H1 (cell line): Measurements from ENCODE around the gene TNFRSF14. TPM values are rescaled to one million over a fixed set of nuclear protein-coding genes. Genes with fewer than 3 reads are reported as not detected.

ENCODE experiments used
- CTCF ChIA-PET: fragments of 300-600 bp; sonication (Branson Sonifier 250); formaldehyde crosslinking; loops from one replicate; lab custom pipeline; 2021; ENCODE audit not compliant: partially characterized antibody; lab: Charles Lee
- POLR2A ChIA-PET: fragments of 300-600 bp; sonication (Branson Sonifier 250); formaldehyde crosslinking; loops from one replicate; lab custom pipeline; 2021; ENCODE audit warnings: inconsistent platforms; ENCODE audit not compliant: partially characterized antibody; lab: Charles Lee
- DNase-seq, 2 experiments: peaks; one replicate each; pipeline versions ENCODE4 v3.0.0 to v3.0.0-alpha.2; 2010 to 2022; ENCODE audit warnings: low spot score in 2 of 2, low read depth in 1 of 2, mixed read lengths in 1 of 2
- FAIRE-seq: peaks from 2 replicates; lab custom pipeline; 2011; peaks lifted over from hg19 to GRCh38; lab: Jason Lieb, UNC
- H2AFZ ChIP-seq: 2 replicates; pipeline ENCODE4 v1.8.1; 2012; ENCODE audit warnings: low read length, inconsistent platforms
- H2AK5ac ChIP-seq: 2 replicates; pipeline ENCODE4 v1.6.1; 2013; ENCODE audit warnings: low read depth, low read length
- H2BK120ac ChIP-seq: replicated peaks from 2 replicates; pipeline ENCODE3; 2013; ENCODE audit warnings: low read depth, low read length, inconsistent platforms
- H2BK12ac ChIP-seq: 2 replicates; pipeline ENCODE4 v1.6.1; 2013; ENCODE audit warnings: low read depth, low read length
- H2BK15ac ChIP-seq: 2 replicates; pipeline ENCODE4 v1.6.1; 2013; ENCODE audit warnings: low read length
- H2BK20ac ChIP-seq: 2 replicates; pipeline ENCODE4 v1.6.1; 2013; ENCODE audit warnings: low read length
- H2BK5ac ChIP-seq: 2 replicates; pipeline ENCODE4 v1.6.1; 2013; ENCODE audit warnings: low read depth, low read length
- H3K14ac ChIP-seq: 2 replicates; pipeline ENCODE4 v1.6.1; 2013; ENCODE audit warnings: inconsistent platforms; ENCODE audit not compliant: insufficient read length
- H3K18ac ChIP-seq: 2 replicates; pipeline ENCODE4 v1.6.1; 2013; ENCODE audit warnings: low read length; ENCODE audit errors: extremely low read depth
- H3K23ac ChIP-seq: 2 replicates; pipeline ENCODE4 v1.6.1; 2013; ENCODE audit warnings: inconsistent platforms; ENCODE audit not compliant: insufficient read length
- H3K23me2 ChIP-seq: 2 replicates; pipeline ENCODE4 v1.6.1; 2013; ENCODE audit warnings: low read depth, low read length
- H3K27ac ChIP-seq: 2 replicates; pipeline ENCODE4 v1.6.1; 2011; ENCODE audit warnings: low read depth, low read length, inconsistent platforms
- H3K27me3 ChIP-seq, 4 experiments: replicated peaks in 1 of 4; 1 replicate in 1 of 4; 2 replicates in 3 of 4; pipeline versions ENCODE4 v1.6.1 to v1.8.1; 2011 to 2013; ENCODE audit warnings: low read length in 3 of 4, mild to moderate bottlenecking in 3 of 4, inconsistent platforms in 2 of 4, mixed read lengths in 2 of 4, moderate library complexity in 1 of 4; ENCODE audit not compliant: control insufficient read depth in 3 of 4, insufficient read depth in 3 of 4; ENCODE audit errors: extremely low read depth in 1 of 4
- H3K36me3 ChIP-seq, 4 experiments: 2 replicates each; pipeline versions ENCODE4 v1.6.1 to v1.8.1; 2011 to 2013; ENCODE audit warnings: mild to moderate bottlenecking in 4 of 4, low read length in 3 of 4, moderate library complexity in 2 of 4, control low read depth in 1 of 4, inconsistent platforms in 1 of 4; ENCODE audit not compliant: insufficient read depth in 4 of 4, control insufficient read depth in 2 of 4
- H3K4ac ChIP-seq: replicated peaks from 2 replicates; pipeline ENCODE3; 2013; ENCODE audit warnings: low read length, low read depth, mixed read lengths, inconsistent platforms; ENCODE audit not compliant: insufficient read length
- H3K4me1 ChIP-seq, 4 experiments: replicated peaks in 1 of 4; 1 replicate in 1 of 4; 2 replicates in 3 of 4; pipeline versions ENCODE4 v1.6.1 to v1.8.1; 2011 to 2013; ENCODE audit warnings: low read length in 3 of 4, inconsistent platforms in 2 of 4, mixed read lengths in 1 of 4; ENCODE audit not compliant: insufficient read depth in 4 of 4, control insufficient read depth in 3 of 4
- H3K4me2 ChIP-seq, 2 experiments: 2 replicates each; pipeline versions ENCODE4 v1.6.1 to v1.8.1; 2011 to 2013; ENCODE audit warnings: low read depth in 2 of 2, low read length in 2 of 2, control low read depth in 1 of 2, inconsistent platforms in 1 of 2, mild to moderate bottlenecking in 1 of 2; ENCODE audit not compliant: insufficient read depth in 1 of 2
- H3K4me3 ChIP-seq, 4 experiments: fragments of 200-600, 300-600 bp in 1 of 4; sonication (generic), shearing (Covaris generic), sonication (Bioruptor Twin) in 1 of 4; 2 replicates each; pipeline versions ENCODE4 v1.5.1 to v1.8.1; 2011 to 2016; ENCODE audit warnings: low read length in 4 of 4, low read depth in 3 of 4, control low read depth in 2 of 4, inconsistent platforms in 2 of 4, mild to moderate bottlenecking in 2 of 4, mixed read lengths in 1 of 4, moderate library complexity in 1 of 4; ENCODE audit not compliant: insufficient read depth in 2 of 4; ENCODE audit errors: extremely low read depth in 1 of 4
- H3K56ac ChIP-seq: replicated peaks from 2 replicates; pipeline ENCODE3; 2013; ENCODE audit warnings: low read depth, mild to moderate bottlenecking, mixed read lengths, low read length, inconsistent platforms; ENCODE audit not compliant: insufficient read length
- H3K79me1 ChIP-seq: 2 replicates; pipeline ENCODE4 v1.6.1; 2013; ENCODE audit warnings: low read depth, low read length, control low read depth
- H3K79me2 ChIP-seq, 2 experiments: 2 replicates each; pipeline versions ENCODE4 v1.6.1 to v1.8.1; 2012 to 2013; ENCODE audit warnings: low read length in 2 of 2, mild to moderate bottlenecking in 2 of 2, inconsistent platforms in 1 of 2; ENCODE audit not compliant: insufficient read depth in 2 of 2, control insufficient read depth in 1 of 2
- H3K9ac ChIP-seq, 4 experiments: replicated peaks in 1 of 4; 1 replicate in 1 of 4; 2 replicates in 3 of 4; pipeline versions ENCODE4 v1.6.1 to v1.8.1; 2011 to 2013; ENCODE audit warnings: low read depth in 3 of 4, low read length in 3 of 4, control low read depth in 2 of 4, mild to moderate bottlenecking in 2 of 4, moderate library complexity in 2 of 4, inconsistent platforms in 1 of 4; ENCODE audit errors: extremely low read depth in 1 of 4
- H3K9me3 ChIP-seq, 2 experiments: 2 replicates each; pipeline versions ENCODE4 v1.6.1 to v1.8.1; 2012 to 2013; ENCODE audit warnings: mild to moderate bottlenecking in 2 of 2, moderate library complexity in 2 of 2, control low read depth in 1 of 2, inconsistent platforms in 1 of 2, low read depth in 1 of 2, low read length in 1 of 2, mixed read lengths in 1 of 2; ENCODE audit not compliant: insufficient read depth in 2 of 2
- H4K20me1 ChIP-seq, 2 experiments: replicated peaks in 1 of 2; 2 replicates each; pipeline versions ENCODE3 to v1.8.1; 2011 to 2013; ENCODE audit warnings: inconsistent platforms in 2 of 2, low read length in 2 of 2, mild to moderate bottlenecking in 1 of 2; ENCODE audit not compliant: insufficient read depth in 2 of 2, control insufficient read depth in 1 of 2
- H4K5ac ChIP-seq: 2 replicates; pipeline ENCODE4 v1.6.1; 2013; ENCODE audit warnings: low read length, low read depth, mixed read lengths, inconsistent platforms; ENCODE audit not compliant: insufficient read length
- H4K8ac ChIP-seq: 2 replicates; pipeline ENCODE4 v1.8.0; 2013; ENCODE audit warnings: mild to moderate bottlenecking, moderate library complexity, low read length, inconsistent platforms; ENCODE audit not compliant: insufficient read depth; ENCODE audit errors: extremely low read depth
- H4K91ac ChIP-seq: replicated peaks from 2 replicates; pipeline ENCODE3; 2013; ENCODE audit warnings: low read length, mixed read lengths, inconsistent platforms; ENCODE audit not compliant: insufficient read length
- CREB1 ChIP-seq: IDR thresholded peaks from 2 replicates; pipeline ENCODE4 v1.6.1; 2012; ENCODE audit warnings: inconsistent platforms
- GABPA ChIP-seq: IDR thresholded peaks from 2 replicates; pipeline ENCODE4 v1.6.1; 2011; ENCODE audit warnings: mild to moderate bottlenecking, low read length, moderate library complexity, borderline replicate concordance; ENCODE audit not compliant: insufficient read depth
- HDAC2 ChIP-seq, 2 experiments: fragments of 300-600 bp in 1 of 2; sonication (generic) in 1 of 2; IDR thresholded peaks; 2 replicates each; pipeline ENCODE4 v1.6.1; 2011 to 2012; ENCODE audit warnings: low read depth in 2 of 2, low read length in 2 of 2, mild to moderate bottlenecking in 2 of 2, moderate library complexity in 2 of 2, borderline replicate concordance in 1 of 2, inconsistent platforms in 1 of 2
- MAFK ChIP-seq: IDR thresholded peaks from 2 replicates; pipeline ENCODE4 v1.6.1; 2012; ENCODE audit warnings: low read depth, mild to moderate bottlenecking, improper control_type of control experiment, low read length
- RBBP5 ChIP-seq: IDR thresholded peaks from 2 replicates; pipeline ENCODE4 v1.7.1; 2012; ENCODE audit warnings: low read depth, mild to moderate bottlenecking, inconsistent platforms, low read length, moderate library complexity, borderline replicate concordance
- TCF12 ChIP-seq: IDR thresholded peaks from 2 replicates; pipeline ENCODE4 v1.6.1; 2011; ENCODE audit warnings: low read depth, mild to moderate bottlenecking, low read length
- TEAD4 ChIP-seq: IDR thresholded peaks from 2 replicates; pipeline ENCODE4 v1.6.1; 2012; ENCODE audit warnings: low read depth, low read length, inconsistent platforms, mixed read lengths
- WGBS, 2 experiments: shearing (Covaris generic) in 1 of 2; methylation state at CpG; one replicate each; pipeline versions ENCODE4 v1.1.6 to v1.1.7; 2013 to 2015; ENCODE audit warnings: low lambda C conversion rate in 2 of 2, mixed read lengths in 2 of 2, inconsistent platforms in 1 of 2, low coverage in 1 of 2, missing lambda C conversion rate in 1 of 2; ENCODE audit not compliant: insufficient replicate concordance in 2 of 2, insufficient coverage in 1 of 2, insufficient read length in 1 of 2; ENCODE audit errors: extremely low coverage in 1 of 2, missing lambda C conversion rate in 1 of 2; 5-methylcytosine and 5-hydroxymethylcytosine counted together
- polyA plus RNA-seq, 7 experiments: library from polyadenylated mRNA; depleted of rRNA in 3 of 7; stranded (reverse) in 5 of 7; unstranded in 2 of 7; fragments of >200 nt in 5 of 7; fragments of 200-250 nt in 2 of 7; gene quantifications; 1 replicate in 5 of 7; 2 replicates in 1 of 7; 4 replicates in 1 of 7; pipeline versions ENCODE4 v1.2.1 to v1.2.3, GENCODE V29; 2011 to 2013; ENCODE audit warnings: missing spikeins in 2 of 7, mixed read lengths in 2 of 7
- total RNA-seq: library from RNA; stranded (reverse); fragmentation: NEBNext Ultra II Directional; extraction: Animal tissue kit (Norgen Biotek cat#: 25700); gene quantifications from 2 replicates; pipeline ENCODE4 v1.2.1, GENCODE V29; 2021
- TF ChIP-seq, protein P1 (sequence below): IDR thresholded peaks from 2 replicates; pipeline ENCODE4 v1.6.1; 2011; ENCODE audit warnings: low read depth, mild to moderate bottlenecking, low read length; ENCODE audit not compliant: insufficient read depth

TNFRSF14 gene
- total and polyA plus RNA-seq, 2 of the 8 experiments (the other 6 are each of a cell fraction or from before 2014, with no cell fraction given) = 0.36 to 0.50 TPM

DNA sequence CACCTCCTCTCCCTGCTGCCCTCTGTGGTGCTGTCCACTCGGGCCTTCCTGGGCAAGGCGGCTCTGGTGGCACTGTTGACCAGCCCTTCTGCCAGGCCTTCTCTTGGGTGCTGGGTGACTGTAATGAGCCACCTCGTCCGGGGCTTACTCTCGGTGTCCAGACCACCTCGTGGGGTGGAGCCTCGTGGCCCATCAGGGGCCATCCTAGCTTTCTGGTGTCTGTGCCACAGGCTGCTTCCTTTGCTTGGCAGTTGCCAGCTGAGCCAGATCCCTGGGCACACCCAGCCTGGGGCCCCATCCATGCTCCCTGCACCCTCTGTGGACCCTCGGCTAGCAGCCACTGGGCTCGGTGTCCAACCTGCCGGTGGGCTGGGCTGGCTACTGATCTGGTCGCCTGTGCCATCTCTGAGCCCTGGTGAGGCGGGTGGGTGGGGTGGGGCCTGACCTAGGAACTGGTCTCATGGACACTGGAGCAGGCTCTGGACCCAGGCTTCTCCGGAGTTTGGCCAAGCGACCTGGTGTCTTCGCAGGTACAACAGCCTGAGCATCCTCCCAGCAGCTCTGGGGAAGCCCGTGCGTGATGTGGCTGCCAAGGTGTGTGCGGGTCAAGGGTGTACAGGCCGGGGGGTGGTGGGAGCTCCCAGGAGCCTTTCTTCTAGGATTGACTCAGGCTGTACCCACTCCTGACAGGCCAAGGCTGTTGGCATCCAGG, 31.8 kb downstream of the TNFRSF14 start:
- peak overlapping the region in 3 of 4 experiments; percentile 68 to 88 (median 78); a peak in 4 of 8 replicates for H3K4me3 ChIP-seq
- H2BK120ac ChIP-seq = no peak overlapping the region
- H3K36me3 ChIP-seq = peaks cover 0 to 8% (median 0%) of the 10 kb centered on the region in 4 experiments; a peak in 1 of 8 replicates
- peaks cover 0 to 25% (median 9%) of the 10 kb centered on the region in 4 experiments; a peak in 4 of 7 replicates for H3K4me1 ChIP-seq
- no peak overlapping the region for H4K91ac ChIP-seq
- H3K4me2 ChIP-seq = peak overlapping the region; percentile 83
- H2AFZ ChIP-seq = no peak overlapping the region
- no peak overlapping the region for H3K56ac ChIP-seq
- H3K27me3 ChIP-seq = no peaks in the 10 kb centered on the region
- WGBS, 2 experiments = 91% methylated on average over 11 of the region's 19 CpGs; no CpG with 5 or more reads in 1 of the 2 experiments
- no peak overlapping the region for H4K5ac ChIP-seq
- no peak overlapping the region for H3K27ac ChIP-seq
- H2BK5ac ChIP-seq = no peak overlapping the region
- no peaks in the 10 kb centered on the region for H3K79me2 ChIP-seq
- POLR2A ChIA-PET = no interaction called here
- no peak overlapping the region for H2BK20ac ChIP-seq
- peaks cover 12% of the 10 kb centered on the region for H3K23me2 ChIP-seq
- H3K79me1 ChIP-seq = no peaks in the 10 kb centered on the region; the same call in 1 of the 2 replicates
- no peak for FAIRE-seq
- TF ChIP-seq GABPA (no peak), TCF12 (no peak), CREB1 (no peak), MAFK (no peak), TEAD4 (no peak), RBBP5 (no peak), HDAC2 (IDR thresholded peaks at IDR 0.05; ENCODE audit: borderline replicate concordance in 1 of 2, low read depth in 2 of 2, low read length in 2 of 2) (no peak)
- TF ChIP-seq, protein P1, sequence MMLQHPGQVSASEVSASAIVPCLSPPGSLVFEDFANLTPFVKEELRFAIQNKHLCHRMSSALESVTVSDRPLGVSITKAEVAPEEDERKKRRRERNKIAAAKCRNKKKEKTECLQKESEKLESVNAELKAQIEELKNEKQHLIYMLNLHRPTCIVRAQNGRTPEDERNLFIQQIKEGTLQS = no peak
- H4K20me1 ChIP-seq = peaks cover 2 to 3% of the 10 kb centered on the region in 2 experiments
- no peak overlapping the region for H3K4ac ChIP-seq
- CTCF ChIA-PET = no interaction called here
- H3K18ac ChIP-seq = no peak overlapping the region
- no peak overlapping the region for H3K14ac ChIP-seq
- no peak overlapping the region for H2AK5ac ChIP-seq
- peaks cover 0 to 12% of the 10 kb centered on the region in 2 experiments; a peak in 2 of 4 replicates for H3K9me3 ChIP-seq
- H4K8ac ChIP-seq = peak overlapping the region; percentile 62; the same call in 1 of the 2 replicates
- H3K23ac ChIP-seq = no peak overlapping the region
- no peak for DNase-seq
- no peak overlapping the region for H2BK15ac ChIP-seq
- H3K9ac ChIP-seq = no peak overlapping the region
- H2BK12ac ChIP-seq = no peak overlapping the region
